ENCODE data around the gene STIP1. TPM values are rescaled to one million over a fixed set of nuclear protein-coding genes. Genes with fewer than 3 reads are reported as not detected.

Gene STIP1
- total and polyA plus RNA-seq, 2 of the 4 experiments (the other 2 are of a cell fraction) = 201 to 489 TPM

DNA sequence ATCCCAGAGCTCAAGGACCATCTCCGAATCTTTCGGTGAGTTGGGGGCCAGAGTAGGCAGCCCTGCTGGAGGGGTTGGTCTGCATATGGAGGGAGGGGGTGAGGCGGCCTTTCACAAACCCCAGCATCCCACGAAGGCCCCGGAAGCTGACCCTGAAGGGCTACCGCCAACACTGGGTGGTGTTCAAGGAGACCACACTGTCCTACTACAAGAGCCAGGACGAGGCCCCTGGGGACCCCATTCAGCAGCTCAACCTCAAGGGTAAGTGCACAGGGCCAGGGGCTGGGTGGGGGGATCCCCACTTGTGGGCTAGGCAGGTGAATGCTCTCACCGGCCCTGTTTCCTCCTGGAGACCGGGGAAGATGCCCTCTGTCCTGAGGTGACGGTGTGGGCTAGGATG, 33.8 kb downstream of the STIP1 start:
- Histone ChIP-seq H2BK20ac (ENCODE audit: low read depth, low read length) (no peak overlapping the region), H2BK5ac (ENCODE audit: low read depth, low read length, poor library complexity, severe bottlenecking) (no peak overlapping the region), H2BK120ac (ENCODE audit: low read depth, low read length) (no peak overlapping the region), H3K9ac (ENCODE audit: low read depth, low read length) (no peak overlapping the region), H3K14ac (replicated peaks; ENCODE audit: low read depth, low read length) (no peak overlapping the region), H2AFZ (replicated peaks; ENCODE audit: low read length, poor library complexity) (no peak overlapping the region), H2BK15ac (ENCODE audit: low read depth, low read length) (no peak overlapping the region), H2AK5ac (ENCODE audit: low read depth, low read length) (no peak overlapping the region), H3K4me2 (ENCODE audit: low read depth, low read length) (no peak overlapping the region), H2AK9ac (replicated peaks; ENCODE audit: low read depth, low read length, poor library complexity) (no peak overlapping the region), H3K4me3 (ENCODE audit: insufficient read depth, low read depth, low read length) (no peak overlapping the region), H3K27ac (ENCODE audit: insufficient read depth, low read length) (no peak overlapping the region), H3K9me1 (ENCODE audit: insufficient read depth, low read length) (0 out of 2 replicates have a peak, but pooled peaks cover 8% of the 10 kb centered on the region), H3K9me3 (ENCODE audit: control insufficient read depth, insufficient read depth, low read length) (no peaks in the 10 kb centered on the region), H4K20me1 (ENCODE audit: insufficient read depth, low read length) (no peaks in the 10 kb centered on the region), H3K18ac (ENCODE audit: low read depth, low read length) (no peak overlapping the region), H3K23ac (ENCODE audit: low read depth, low read length) (no peak overlapping the region), H3K79me1 (ENCODE audit: low read depth in 1 of 2, low read length in 2 of 2) (peaks cover 5 to 11% of the 10 kb centered on the region in 2 experiments; a peak in 2 of 4 replicates), H4K5ac (ENCODE audit: low read depth, low read length) (no peak overlapping the region), H3K4ac (ENCODE audit: low read depth, low read length) (no peak overlapping the region), H4K8ac (ENCODE audit: low read depth in 2 of 2, low read length in 2 of 2) (no peak overlapping the region), H3K56ac (ENCODE audit: extremely low read depth, insufficient read depth, low read length) (no peak overlapping the region), H3K36me3 (ENCODE audit: control insufficient read depth, insufficient read depth, low read length) (peaks cover 5% of the 10 kb centered on the region), H3K27me3 (ENCODE audit: control insufficient read depth, insufficient read depth, low read length) (no peaks in the 10 kb centered on the region), H4K91ac (ENCODE audit: insufficient read depth, low read depth, low read length) (no peak overlapping the region), H3K4me1 (ENCODE audit: control insufficient read depth, insufficient read depth, low read length) (no peaks in the 10 kb centered on the region)
- no TSS peak for BruUV-seq (replicated peaks)
- intact Hi-C loops (cut with micrococcal nuclease) (no loop called here), dilution Hi-C loops (cut with HindIII; ENCODE audit: low sequenced_read_pairs, unreplicated experiment) (no loop called here), in situ Hi-C loops (cut with MboI; ENCODE audit: low sequenced_read_pairs) (no loop called here)
- WGBS, 2 experiments (ENCODE audit: extremely low coverage in 2 of 2, insufficient read length in 1 of 2) = no CpG with 5 or more reads among the region's 10 CpGs
- no peak for ATAC-seq (ENCODE audit: low read depth)
- no peak for DNase-seq
- TF ChIP-seq MXI1 (IDR thresholded peaks at IDR 0.05; ENCODE audit: borderline replicate concordance, low read depth, low read length) (no peak), MAZ (IDR thresholded peaks at IDR 0.05; ENCODE audit: borderline replicate concordance, low read depth, low read length) (no peak), BHLHE40 (IDR thresholded peaks at IDR 0.05; ENCODE audit: low read depth, low read length) (no peak), RCOR1 (IDR thresholded peaks at IDR 0.05; ENCODE audit: insufficient replicate concordance, low read length) (no peak), CHD1 (IDR thresholded peaks at IDR 0.05; ENCODE audit: low read depth, low read length) (no peak), MAFK (IDR thresholded peaks at IDR 0.05; ENCODE audit: low read depth, low read length) (no peak), CEBPB (IDR thresholded peaks at IDR 0.05; ENCODE audit: low read depth, low read length) (no peak), NFE2L2 (IDR thresholded peaks at IDR 0.05; ENCODE audit: low read depth, low read length) (no peak), RAD21 (IDR thresholded peaks at IDR 0.05; ENCODE audit: low read length) (no peak), POLR2A (IDR thresholded peaks at IDR 0.05; ENCODE audit: low read depth, low read length) (no peak), SMC3 (IDR thresholded peaks at IDR 0.05; ENCODE audit: low read depth, low read length) (no peak), FOS (IDR thresholded peaks at IDR 0.05; ENCODE audit: low read depth, low read length) (no peak), RFX5 (IDR thresholded peaks at IDR 0.05; ENCODE audit: low read depth, low read length) (no peak)
- TF ChIP-seq, protein P1, sequence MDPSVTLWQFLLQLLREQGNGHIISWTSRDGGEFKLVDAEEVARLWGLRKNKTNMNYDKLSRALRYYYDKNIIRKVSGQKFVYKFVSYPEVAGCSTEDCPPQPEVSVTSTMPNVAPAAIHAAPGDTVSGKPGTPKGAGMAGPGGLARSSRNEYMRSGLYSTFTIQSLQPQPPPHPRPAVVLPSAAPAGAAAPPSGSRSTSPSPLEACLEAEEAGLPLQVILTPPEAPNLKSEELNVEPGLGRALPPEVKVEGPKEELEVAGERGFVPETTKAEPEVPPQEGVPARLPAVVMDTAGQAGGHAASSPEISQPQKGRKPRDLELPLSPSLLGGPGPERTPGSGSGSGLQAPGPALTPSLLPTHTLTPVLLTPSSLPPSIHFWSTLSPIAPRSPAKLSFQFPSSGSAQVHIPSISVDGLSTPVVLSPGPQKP (IDR thresholded peaks at IDR 0.05; ENCODE audit: borderline replicate concordance, low read depth, low read length) = no peak
- TF ChIP-seq, protein P2, sequence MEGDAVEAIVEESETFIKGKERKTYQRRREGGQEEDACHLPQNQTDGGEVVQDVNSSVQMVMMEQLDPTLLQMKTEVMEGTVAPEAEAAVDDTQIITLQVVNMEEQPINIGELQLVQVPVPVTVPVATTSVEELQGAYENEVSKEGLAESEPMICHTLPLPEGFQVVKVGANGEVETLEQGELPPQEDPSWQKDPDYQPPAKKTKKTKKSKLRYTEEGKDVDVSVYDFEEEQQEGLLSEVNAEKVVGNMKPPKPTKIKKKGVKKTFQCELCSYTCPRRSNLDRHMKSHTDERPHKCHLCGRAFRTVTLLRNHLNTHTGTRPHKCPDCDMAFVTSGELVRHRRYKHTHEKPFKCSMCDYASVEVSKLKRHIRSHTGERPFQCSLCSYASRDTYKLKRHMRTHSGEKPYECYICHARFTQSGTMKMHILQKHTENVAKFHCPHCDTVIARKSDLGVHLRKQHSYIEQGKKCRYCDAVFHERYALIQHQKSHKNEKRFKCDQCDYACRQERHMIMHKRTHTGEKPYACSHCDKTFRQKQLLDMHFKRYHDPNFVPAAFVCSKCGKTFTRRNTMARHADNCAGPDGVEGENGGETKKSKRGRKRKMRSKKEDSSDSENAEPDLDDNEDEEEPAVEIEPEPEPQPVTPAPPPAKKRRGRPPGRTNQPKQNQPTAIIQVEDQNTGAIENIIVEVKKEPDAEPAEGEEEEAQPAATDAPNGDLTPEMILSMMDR (conservative IDR thresholded peaks at IDR 0.05; ENCODE audit: low read depth, low read length) = no peak
- TF ChIP-seq, protein P3, sequence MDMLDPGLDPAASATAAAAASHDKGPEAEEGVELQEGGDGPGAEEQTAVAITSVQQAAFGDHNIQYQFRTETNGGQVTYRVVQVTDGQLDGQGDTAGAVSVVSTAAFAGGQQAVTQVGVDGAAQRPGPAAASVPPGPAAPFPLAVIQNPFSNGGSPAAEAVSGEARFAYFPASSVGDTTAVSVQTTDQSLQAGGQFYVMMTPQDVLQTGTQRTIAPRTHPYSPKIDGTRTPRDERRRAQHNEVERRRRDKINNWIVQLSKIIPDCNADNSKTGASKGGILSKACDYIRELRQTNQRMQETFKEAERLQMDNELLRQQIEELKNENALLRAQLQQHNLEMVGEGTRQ (IDR thresholded peaks at IDR 0.05; ENCODE audit: low read depth, low read length) = no peak
- CTCF ChIA-PET = no interaction called here
- POLR2A ChIA-PET (ENCODE audit: unreplicated experiment) = no interaction called here
